Measurements from ENCODE around the gene POTEE.
"Not testable (repeated sequence)": the region's sequence is repeated elsewhere in the genome, so short reads cannot be mapped to it uniquely, and the experiment has no call there.

Gene POTEE

DNA sequence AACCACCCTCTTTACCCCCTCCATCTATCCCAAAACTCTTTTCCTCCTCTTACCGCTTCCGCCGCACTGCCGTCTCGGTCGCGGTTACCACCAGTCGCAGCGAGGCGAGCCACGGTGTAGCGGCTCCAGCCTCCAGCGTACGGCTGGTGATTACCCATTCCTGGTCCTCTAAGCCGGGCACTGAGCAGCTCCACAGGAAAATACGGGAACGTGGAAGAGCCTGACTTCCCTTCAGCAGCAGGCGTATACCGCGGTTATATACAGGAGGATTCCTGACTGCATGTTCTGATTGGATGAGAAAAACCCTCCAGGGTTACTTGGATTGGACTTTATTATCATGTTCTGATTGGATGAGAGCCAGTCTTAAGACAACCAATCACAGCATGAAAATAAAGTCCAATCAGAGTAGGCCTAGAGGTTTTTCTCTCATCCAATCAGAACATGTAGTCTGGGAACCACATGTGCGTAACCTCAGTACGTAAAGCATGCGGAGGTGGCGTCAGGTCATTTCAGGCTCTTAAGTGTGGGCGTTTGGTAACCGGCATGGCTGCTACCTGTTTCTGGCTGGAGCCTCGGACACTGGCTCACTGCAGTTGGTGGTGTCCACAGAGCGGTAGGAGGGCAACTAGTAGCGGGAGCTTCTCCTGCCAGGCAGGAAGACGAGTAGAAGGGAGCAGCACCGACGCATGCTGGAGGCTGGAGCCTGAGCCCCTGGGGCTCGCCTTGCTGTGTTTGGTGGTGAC lies at the start of gene POTEE:
Gene POTEE (plus strand): TSS at position 507 of the 743 bp plus-strand sequence. CDS start 8,867 bp downstream, outside the sequence.
- not testable (repeated sequence) for DNase-seq

DNA sequence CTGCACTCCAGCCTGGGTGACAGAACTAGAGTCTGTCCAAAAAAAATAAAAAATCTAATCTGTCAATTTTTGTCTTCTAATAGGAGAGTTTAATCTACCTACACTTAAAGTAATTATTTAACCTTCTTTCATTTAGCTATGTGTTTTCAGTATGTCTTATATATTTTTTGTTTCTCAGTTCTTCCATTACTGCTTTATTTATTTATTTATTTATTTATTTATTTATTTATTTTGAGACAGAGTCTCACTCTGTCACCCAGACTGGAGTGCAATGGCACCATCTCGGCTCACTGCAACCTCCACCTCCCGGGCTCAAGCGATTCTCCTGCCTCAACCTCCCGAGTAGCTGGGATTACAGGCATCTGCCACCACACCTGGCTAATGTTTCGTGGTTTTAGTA lies 43.8 kb upstream of the POTEE start:
- DNase-seq, result not testable (repeated sequence)

GRCh38 chr2:131168538-131168937 lies 40.8 kb upstream of the POTEE start:
- DNase-seq, result no peak

GRCh38 chr2:131178050-131178449 lies 31.3 kb upstream of the POTEE start:
- not testable (repeated sequence) for DNase-seq

- DNase-seq, result not testable (repeated sequence)
Observed at GRCh38 chr2:131178721-131179418, 30.5 kb upstream of the POTEE start.

- not testable (repeated sequence) for DNase-seq
Observed at GRCh38 chr2:131181451-131181850, 27.9 kb upstream of the POTEE start.

DNA sequence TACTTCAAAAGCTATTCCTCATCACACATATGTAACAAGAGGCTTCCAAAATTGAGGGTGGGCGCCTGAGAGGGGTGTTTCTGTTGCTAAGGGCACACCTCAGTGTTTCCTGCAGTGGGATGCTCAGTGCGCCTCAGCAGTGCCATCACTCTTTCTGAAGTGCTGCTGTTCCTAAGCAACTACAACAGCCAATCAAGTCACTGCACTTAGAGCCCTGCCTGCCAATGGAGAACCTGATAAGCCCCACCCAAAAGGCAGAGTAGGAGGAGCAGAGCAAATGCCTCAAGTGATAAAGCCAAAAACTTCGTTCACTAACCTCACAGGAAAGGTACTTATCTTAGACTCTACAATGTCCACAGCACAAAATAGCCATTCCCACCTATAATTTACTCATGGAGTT lies 15.9 kb upstream of the POTEE start:
- DNase-seq, result not testable (repeated sequence)

GRCh38 chr2:131196186-131196585 lies 13.2 kb upstream of the POTEE start:
- DNase-seq, result not testable (repeated sequence)

- DNase-seq, result no peak
Observed at GRCh38 chr2:131201098-131201497, 8.2 kb upstream of the POTEE start.

- DNase-seq, result not testable (repeated sequence)
Observed at GRCh38 chr2:131207839-131208238, 1.5 kb upstream of the POTEE start.

DNA sequence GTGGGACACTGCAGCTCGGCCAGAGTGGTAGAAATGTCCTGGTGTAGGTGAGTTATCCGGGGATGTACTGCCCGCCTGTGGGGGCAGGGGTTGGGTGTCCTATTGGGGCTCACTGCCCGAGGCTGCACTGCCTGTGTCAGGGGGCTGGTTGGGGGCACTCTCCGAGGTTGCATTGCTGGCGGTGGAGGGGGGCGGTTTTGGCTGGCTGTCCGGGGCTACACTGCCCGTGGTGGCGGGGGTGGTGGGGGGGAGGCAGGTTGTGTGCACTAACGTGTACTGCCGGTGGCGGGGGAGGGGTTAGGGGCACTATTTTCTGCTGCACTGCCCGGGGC lies 403 bp downstream of the POTEE start:
- DNase-seq, result not testable (repeated sequence)

DNA sequence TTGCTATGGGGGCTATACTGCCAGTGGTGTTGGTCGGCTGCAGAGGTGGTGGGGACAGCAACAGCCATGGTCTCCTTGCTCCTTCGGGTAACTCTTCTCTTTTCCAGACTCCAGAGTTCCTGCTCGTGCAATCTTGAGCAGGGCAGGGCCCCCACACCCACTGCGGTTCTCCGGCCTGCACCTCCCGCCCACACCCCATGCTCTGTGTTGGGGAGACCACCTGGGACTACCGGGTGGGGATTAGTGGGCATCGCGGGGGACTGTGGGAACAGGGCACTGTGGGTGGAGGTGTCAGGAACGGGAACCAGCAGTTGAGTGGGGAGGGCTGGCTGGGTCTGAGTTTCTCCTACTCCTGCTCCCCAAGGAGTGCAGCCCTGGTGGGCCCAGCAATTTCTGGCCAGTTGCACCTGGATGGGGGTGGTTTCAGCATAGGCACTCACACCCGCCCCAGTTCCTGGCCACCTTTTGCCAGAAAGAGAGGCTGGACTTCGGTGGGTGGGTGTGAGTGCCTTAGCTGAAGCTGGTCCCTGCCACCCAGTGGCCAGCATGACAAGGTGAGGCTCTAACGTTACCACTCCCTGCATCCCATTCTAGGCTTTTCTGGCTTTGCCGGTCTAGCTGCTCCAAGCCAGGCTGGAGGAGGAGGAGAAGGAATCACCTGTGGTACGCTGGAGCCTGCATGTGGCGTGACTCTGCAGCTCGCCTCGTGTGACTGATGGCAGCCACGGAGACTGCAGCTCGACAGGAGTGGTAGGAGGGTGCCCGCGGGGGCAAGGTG lies 1.3 kb downstream of the POTEE start:
- DNase-seq, result not testable (repeated sequence)

DNA sequence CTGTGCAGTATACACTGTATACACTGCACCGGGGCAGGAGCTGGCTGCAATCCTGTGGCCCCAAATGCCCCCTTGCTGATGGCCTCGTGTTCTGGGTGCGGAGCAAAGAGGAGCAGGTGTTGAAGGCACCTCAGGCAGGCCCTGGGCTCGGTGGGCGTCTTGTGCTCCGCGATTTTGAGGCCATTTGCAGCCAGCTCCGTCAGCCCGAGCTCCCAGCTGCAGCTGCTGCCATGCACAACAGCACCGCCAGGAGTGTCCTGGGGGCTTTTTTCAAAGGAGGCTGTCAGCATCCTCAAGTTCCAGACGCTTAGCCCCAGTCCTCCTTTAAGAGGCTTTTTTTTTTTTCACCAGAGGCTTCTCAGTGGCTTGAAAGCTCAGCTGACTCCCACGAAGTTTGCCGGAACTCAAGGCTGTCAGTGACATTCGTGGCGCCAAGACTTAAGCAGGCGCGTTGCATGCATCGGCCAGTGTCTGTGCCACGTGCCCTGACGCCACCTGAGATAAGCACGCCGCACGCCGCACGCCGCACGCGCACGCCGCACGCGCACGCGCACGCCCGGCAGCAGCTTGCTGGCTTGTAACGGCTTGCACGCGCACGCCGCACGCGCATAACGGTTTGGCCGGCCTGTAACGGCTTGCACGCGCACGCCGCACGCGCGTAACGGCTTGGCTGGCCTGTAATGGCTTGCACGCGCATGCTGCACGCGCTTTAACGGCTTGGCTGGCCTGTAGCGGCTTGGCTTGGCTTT lies 8.1 kb downstream of the POTEE start:
- not testable (repeated sequence) for DNase-seq

GRCh38 chr2:131235543-131236449 lies 26.5 kb downstream of the POTEE start:
- DNase-seq, result not testable (repeated sequence)

Measured in NCI-H2171 (cell line).